HCT116 (cell line): ENCODE results near the gene HMSD.

Experiments
- CEBPB ChIP-seq: IDR thresholded peaks from 2 replicates; pipeline ENCODE4 v1.6.1; 2012; ENCODE audit warnings: low read depth
- CTCF ChIP-seq, 3 experiments: fragments of 200-600 bp in 1 of 3; sonication (generic) in 1 of 3; IDR thresholded peaks in 2 of 3; conservative IDR thresholded peaks in 1 of 3; 2 replicates each; pipeline ENCODE4 v1.5.1; 2012 to 2017; ENCODE audit warnings: low read depth in 2 of 3, low read length in 2 of 3, antibody characterized with exemption in 1 of 3, borderline replicate concordance in 1 of 3, control low read depth in 1 of 3, mild to moderate bottlenecking in 1 of 3, mixed read lengths in 1 of 3, mixed run types in 1 of 3, moderate library complexity in 1 of 3; ENCODE audit not compliant: insufficient read depth in 1 of 3
- TCF7L2 ChIP-seq: IDR thresholded peaks from 2 replicates; pipeline ENCODE4 v1.7.0; 2011; ENCODE audit warnings: borderline replicate concordance, inconsistent platforms; ENCODE audit not compliant: insufficient read depth, insufficient read length; ENCODE audit errors: extremely low read depth
- ZFX ChIP-seq: fragments of 450-650 bp; IDR thresholded peaks from 2 replicates; pipeline ENCODE4 v1.6.1; 2017
- ZNF274 ChIP-seq: fragments of 200-500 bp; sonication (Bioruptor generic); IDR thresholded peaks from 2 replicates; pipeline ENCODE4 v1.6.1; 2014; ENCODE audit warnings: mild to moderate bottlenecking, low read depth, low read length, inconsistent platforms

DNA sequence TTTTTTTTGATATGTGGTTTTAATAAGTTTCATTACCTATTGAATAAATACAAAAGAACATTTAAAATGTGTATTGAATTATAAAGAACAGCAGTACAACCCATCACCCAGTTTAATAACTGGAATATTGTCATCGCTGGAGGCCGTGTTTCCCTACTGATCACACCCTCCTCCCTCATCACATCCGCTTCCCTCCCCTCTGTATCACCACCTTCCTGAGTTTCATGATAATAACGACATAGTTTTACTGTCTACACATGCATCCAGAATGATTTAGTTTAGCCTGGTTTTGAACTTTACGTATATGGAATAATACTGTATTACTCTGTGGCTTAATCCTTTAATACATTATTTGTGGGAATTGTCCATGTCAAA is 22.9 kb downstream of the HMSD start:
- TF ChIP-seq TCF7L2 (no peak), CTCF (IDR thresholded peaks at IDR 0.05 in 2 of 3, conservative IDR thresholded peaks at IDR 0.05 in 1 of 3; ENCODE audit: borderline replicate concordance in 1 of 3, insufficient read depth in 1 of 3, low read depth in 2 of 3, low read length in 2 of 3) (no peak), ZNF274 (no peak), ZFX (no peak), CEBPB (no peak)
